Neural progenitor cell (in vitro differentiated cells): ENCODE data around the gene CAST.

Experiments used
- EZH2phosphoT487 ChIP-seq: fragments of 200-600 bp; sonication (generic); IDR thresholded peaks from 2 replicates; pipeline ENCODE4 v1.6.1; 2017; ENCODE audit warnings: antibody characterized with exemption
- TF ChIP-seq, protein P1 (sequence below): fragments of 200-600 bp; sonication (generic); IDR thresholded peaks from 2 replicates; pipeline ENCODE4 v1.5.1; 2017; ENCODE audit warnings: antibody characterized with exemption, mild to moderate bottlenecking

GRCh38 chr5:96673127-96673526 is 11.0 kb downstream of the CAST start:
- TF ChIP-seq, protein P1, sequence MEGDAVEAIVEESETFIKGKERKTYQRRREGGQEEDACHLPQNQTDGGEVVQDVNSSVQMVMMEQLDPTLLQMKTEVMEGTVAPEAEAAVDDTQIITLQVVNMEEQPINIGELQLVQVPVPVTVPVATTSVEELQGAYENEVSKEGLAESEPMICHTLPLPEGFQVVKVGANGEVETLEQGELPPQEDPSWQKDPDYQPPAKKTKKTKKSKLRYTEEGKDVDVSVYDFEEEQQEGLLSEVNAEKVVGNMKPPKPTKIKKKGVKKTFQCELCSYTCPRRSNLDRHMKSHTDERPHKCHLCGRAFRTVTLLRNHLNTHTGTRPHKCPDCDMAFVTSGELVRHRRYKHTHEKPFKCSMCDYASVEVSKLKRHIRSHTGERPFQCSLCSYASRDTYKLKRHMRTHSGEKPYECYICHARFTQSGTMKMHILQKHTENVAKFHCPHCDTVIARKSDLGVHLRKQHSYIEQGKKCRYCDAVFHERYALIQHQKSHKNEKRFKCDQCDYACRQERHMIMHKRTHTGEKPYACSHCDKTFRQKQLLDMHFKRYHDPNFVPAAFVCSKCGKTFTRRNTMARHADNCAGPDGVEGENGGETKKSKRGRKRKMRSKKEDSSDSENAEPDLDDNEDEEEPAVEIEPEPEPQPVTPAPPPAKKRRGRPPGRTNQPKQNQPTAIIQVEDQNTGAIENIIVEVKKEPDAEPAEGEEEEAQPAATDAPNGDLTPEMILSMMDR: no peak
- TF ChIP-seq EZH2phosphoT487: no peak
